Measurements from ENCODE around the gene BFAR.
"Not testable (repeated sequence)": the region's sequence is repeated elsewhere in the genome, so short reads cannot be mapped to it uniquely, and the experiment has no call there.

DNA sequence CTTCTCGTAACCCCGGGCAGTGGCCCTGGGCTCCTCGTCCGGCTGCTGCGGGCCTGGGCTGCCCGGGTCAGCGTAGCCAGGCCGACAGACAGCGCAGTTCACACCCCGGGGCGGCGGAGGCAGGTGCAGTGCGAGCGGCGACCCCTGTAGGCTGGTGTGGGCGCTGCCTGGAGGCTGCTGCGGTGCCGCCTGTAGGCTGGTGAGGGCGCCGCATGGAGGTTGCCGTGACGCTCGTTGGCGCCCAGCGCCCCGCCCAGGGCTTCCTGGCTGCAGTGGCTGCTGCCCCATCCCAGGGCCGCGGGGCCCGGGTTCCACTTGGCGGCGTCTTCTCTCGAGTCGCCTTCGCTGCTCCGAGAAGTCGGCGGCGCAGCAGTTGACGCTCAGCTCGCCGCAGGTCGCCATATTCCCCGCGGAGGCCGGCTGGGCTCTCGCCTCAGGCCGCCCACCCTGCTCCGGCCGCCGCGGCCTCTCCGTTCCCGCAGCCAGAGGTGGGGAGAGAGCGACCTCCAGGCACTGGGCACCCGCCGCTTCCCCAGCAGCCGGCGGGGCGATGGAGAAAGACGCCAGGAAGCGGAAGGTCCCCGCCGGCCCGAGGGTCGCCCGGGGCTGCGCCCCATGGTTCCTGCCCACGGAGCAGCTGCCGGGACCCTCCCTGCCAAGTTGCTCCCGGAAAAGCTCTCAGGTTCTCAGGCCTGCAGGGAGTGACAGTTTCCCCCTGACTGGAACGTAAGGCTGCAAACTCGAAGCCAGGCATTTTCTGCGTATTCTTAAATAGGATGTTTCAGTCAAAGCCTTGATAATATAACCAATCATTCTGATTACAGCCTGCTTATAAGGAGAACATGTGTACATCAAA is 70.6 kb downstream of the BFAR start, which contains the start of gene NPIPA3:
- TF ChIP-seq POLR2AphosphoS2 (IDR thresholded peaks at IDR 0.05; ENCODE audit: low read length); MTF1 (CRISPR knock-in tag; IDR thresholded peaks at IDR 0.05; ENCODE audit: borderline replicate concordance); SMARCC2 (IDR thresholded peaks at IDR 0.05; ENCODE audit: low read depth); EP300 (IDR thresholded peaks at IDR 0.05; ENCODE audit: low read length); SNRNP70 (optimal IDR thresholded peaks at IDR 0.05; ENCODE audit: low read depth, low read length); GABPB1 (CRISPR knock-in tag; IDR thresholded peaks at IDR 0.05); HDGF (IDR thresholded peaks at IDR 0.05); MED1 (CRISPR knock-in tag; IDR thresholded peaks at IDR 0.05; ENCODE audit: borderline replicate concordance); ZNF551 (CRISPR knock-in tag; IDR thresholded peaks at IDR 0.05); ZFP1 (CRISPR knock-in tag; IDR thresholded peaks at IDR 0.05): not testable (repeated sequence)
- TF ChIP-seq, protein P1, sequence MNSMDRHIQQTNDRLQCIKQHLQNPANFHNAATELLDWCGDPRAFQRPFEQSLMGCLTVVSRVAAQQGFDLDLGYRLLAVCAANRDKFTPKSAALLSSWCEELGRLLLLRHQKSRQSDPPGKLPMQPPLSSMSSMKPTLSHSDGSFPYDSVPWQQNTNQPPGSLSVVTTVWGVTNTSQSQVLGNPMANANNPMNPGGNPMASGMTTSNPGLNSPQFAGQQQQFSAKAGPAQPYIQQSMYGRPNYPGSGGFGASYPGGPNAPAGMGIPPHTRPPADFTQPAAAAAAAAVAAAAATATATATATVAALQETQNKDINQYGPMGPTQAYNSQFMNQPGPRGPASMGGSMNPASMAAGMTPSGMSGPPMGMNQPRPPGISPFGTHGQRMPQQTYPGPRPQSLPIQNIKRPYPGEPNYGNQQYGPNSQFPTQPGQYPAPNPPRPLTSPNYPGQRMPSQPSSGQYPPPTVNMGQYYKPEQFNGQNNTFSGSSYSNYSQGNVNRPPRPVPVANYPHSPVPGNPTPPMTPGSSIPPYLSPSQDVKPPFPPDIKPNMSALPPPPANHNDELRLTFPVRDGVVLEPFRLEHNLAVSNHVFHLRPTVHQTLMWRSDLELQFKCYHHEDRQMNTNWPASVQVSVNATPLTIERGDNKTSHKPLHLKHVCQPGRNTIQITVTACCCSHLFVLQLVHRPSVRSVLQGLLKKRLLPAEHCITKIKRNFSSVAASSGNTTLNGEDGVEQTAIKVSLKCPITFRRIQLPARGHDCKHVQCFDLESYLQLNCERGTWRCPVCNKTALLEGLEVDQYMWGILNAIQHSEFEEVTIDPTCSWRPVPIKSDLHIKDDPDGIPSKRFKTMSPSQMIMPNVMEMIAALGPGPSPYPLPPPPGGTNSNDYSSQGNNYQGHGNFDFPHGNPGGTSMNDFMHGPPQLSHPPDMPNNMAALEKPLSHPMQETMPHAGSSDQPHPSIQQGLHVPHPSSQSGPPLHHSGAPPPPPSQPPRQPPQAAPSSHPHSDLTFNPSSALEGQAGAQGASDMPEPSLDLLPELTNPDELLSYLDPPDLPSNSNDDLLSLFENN (IDR thresholded peaks at IDR 0.05; ENCODE audit: low read depth in 2 of 2, low read length in 2 of 2) = not testable (repeated sequence)
- TF ChIP-seq, protein P2, sequence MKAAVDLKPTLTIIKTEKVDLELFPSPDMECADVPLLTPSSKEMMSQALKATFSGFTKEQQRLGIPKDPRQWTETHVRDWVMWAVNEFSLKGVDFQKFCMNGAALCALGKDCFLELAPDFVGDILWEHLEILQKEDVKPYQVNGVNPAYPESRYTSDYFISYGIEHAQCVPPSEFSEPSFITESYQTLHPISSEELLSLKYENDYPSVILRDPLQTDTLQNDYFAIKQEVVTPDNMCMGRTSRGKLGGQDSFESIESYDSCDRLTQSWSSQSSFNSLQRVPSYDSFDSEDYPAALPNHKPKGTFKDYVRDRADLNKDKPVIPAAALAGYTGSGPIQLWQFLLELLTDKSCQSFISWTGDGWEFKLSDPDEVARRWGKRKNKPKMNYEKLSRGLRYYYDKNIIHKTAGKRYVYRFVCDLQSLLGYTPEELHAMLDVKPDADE (conservative IDR thresholded peaks at IDR 0.05; ENCODE audit: control insufficient read depth, low read depth, low read length) = not testable (repeated sequence)
- TF ChIP-seq, protein P3, sequence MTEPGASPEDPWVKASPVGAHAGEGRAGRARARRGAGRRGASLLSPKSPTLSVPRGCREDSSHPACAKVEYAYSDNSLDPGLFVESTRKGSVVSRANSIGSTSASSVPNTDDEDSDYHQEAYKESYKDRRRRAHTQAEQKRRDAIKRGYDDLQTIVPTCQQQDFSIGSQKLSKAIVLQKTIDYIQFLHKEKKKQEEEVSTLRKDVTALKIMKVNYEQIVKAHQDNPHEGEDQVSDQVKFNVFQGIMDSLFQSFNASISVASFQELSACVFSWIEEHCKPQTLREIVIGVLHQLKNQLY (CRISPR knock-in tag; conservative IDR thresholded peaks at IDR 0.05) = not testable (repeated sequence)

Data from K562 (cell line).